Measurements from ENCODE around the gene LRRC75B.

LRRC75B gene

DNA sequence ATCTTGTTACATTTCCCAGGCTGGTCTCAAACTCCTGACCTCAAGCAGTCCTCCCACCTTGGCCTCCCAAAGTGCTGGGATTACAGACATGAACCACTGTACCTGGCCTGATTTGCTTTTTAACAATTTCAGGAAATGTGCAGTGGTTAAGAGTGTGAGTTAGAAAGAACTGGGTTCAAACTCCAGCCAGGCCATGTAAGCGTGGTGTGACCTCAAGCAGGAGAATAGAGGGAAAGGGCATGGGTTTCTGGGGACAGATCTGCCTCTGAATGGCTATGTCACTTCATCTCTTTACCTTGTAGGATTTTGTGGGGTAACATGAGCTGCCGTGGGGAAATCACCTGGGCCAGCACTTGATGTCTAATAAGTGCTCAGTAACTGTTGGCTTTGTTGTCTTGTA is 27.8 kb downstream of the LRRC75B start:
- TF ChIP-seq ESRRG (CRISPR knock-in tag; IDR thresholded peaks at IDR 0.05) (no peak), PPARA (CRISPR knock-in tag; IDR thresholded peaks at IDR 0.05; ENCODE audit: borderline replicate concordance) (no peak), ZNF70 (CRISPR knock-in tag; IDR thresholded peaks at IDR 0.05) (no peak)
- TF ChIP-seq, protein P1, sequence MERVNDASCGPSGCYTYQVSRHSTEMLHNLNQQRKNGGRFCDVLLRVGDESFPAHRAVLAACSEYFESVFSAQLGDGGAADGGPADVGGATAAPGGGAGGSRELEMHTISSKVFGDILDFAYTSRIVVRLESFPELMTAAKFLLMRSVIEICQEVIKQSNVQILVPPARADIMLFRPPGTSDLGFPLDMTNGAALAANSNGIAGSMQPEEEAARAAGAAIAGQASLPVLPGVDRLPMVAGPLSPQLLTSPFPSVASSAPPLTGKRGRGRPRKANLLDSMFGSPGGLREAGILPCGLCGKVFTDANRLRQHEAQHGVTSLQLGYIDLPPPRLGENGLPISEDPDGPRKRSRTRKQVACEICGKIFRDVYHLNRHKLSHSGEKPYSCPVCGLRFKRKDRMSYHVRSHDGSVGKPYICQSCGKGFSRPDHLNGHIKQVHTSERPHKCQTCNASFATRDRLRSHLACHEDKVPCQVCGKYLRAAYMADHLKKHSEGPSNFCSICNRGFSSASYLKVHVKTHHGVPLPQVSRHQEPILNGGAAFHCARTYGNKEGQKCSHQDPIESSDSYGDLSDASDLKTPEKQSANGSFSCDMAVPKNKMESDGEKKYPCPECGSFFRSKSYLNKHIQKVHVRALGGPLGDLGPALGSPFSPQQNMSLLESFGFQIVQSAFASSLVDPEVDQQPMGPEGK (CRISPR knock-in tag; IDR thresholded peaks at IDR 0.05; ENCODE audit: borderline replicate concordance), result no peak
- ATAC-seq, result no peak

DNA sequence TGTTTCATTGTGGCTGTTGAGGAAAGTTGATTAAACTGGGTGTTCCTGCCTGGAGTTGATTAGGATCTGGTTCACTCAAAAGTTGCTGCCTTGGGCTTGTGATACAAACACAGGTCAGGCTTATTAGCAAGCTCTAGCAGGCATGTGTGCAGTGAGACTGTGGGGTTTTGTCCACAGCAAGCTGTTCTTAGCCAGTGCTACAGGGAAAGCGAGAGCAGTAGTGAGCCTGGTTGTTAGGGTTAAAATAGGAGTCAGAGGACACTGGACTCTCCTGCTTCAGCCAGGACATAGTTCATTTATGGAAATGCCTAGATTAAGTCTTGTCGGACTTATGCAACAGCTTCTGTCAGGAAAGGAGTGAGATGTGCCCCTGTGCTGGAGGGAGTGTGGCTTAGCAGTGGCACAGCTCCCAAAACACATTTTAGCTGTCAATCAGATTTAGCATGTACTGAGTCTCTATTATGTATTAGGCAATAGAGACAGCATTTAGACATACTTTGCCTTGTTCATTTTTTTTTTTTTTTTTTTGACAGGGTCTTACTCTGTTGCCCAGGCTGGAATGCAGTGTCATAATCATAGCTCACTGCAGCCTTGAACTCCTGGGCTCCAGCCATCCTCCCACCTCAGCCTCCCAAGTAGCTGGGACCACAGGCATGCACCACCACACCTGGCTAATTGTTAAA is 28.4 kb downstream of the LRRC75B start:
- TF ChIP-seq ZFP3 (CRISPR knock-in tag; IDR thresholded peaks at IDR 0.05) (no peak), ZNF8 (CRISPR knock-in tag; IDR thresholded peaks at IDR 0.05) (no peak), BACH2 (CRISPR knock-in tag; IDR thresholded peaks at IDR 0.05; ENCODE audit: borderline replicate concordance) (no peak), ESRRG (CRISPR knock-in tag; IDR thresholded peaks at IDR 0.05) (no peak), ARNTL (CRISPR knock-in tag; IDR thresholded peaks at IDR 0.05; ENCODE audit: borderline replicate concordance, low read depth) (no peak), ZC3H10 (CRISPR knock-in tag; IDR thresholded peaks at IDR 0.05) (no peak), TOX (CRISPR knock-in tag; IDR thresholded peaks at IDR 0.05; ENCODE audit: borderline replicate concordance) (no peak)
- TF ChIP-seq, protein P2, sequence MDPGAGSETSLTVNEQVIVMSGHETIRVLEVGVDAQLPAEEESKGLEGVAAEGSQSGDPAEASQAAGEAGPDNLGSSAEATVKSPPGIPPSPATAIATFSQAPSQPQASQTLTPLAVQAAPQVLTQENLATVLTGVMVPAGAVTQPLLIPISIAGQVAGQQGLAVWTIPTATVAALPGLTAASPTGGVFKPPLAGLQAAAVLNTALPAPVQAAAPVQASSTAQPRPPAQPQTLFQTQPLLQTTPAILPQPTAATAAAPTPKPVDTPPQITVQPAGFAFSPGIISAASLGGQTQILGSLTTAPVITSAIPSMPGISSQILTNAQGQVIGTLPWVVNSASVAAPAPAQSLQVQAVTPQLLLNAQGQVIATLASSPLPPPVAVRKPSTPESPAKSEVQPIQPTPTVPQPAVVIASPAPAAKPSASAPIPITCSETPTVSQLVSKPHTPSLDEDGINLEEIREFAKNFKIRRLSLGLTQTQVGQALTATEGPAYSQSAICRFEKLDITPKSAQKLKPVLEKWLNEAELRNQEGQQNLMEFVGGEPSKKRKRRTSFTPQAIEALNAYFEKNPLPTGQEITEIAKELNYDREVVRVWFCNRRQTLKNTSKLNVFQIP (CRISPR knock-in tag; IDR thresholded peaks at IDR 0.05; ENCODE audit: borderline replicate concordance, low read depth), result no peak
- ATAC-seq, result no peak

DNA sequence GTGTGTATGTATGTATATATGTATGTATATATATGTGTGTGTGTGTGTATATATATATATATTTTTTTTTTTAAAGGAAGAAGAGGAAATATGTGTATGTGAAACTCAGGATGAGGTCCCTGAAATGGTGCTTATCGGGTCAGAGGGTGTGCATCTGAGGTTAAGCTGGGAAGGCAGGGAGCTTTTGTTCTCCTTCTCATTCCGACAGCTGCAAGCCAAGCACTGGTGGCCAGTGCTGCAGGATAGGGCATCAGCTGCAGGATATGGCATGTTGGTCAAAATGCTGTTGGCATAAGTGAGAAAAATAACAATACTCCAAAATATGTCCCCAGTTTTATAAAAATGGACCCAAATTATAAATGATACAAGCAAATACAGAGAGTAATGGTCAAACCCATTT is 29.6 kb downstream of the LRRC75B start:
- no peak for TF ChIP-seq ZFP30 (CRISPR knock-in tag; IDR thresholded peaks at IDR 0.05)
- TF ChIP-seq ZNF70 (CRISPR knock-in tag; IDR thresholded peaks at IDR 0.05), result no peak
- no peak for TF ChIP-seq BACH2 (CRISPR knock-in tag; IDR thresholded peaks at IDR 0.05; ENCODE audit: borderline replicate concordance)
- TF ChIP-seq ZFP3 (CRISPR knock-in tag; IDR thresholded peaks at IDR 0.05), result no peak
- no peak for TF ChIP-seq ISL1 (CRISPR knock-in tag; IDR thresholded peaks at IDR 0.05)
- no peak for TF ChIP-seq TCF4 (CRISPR knock-in tag; IDR thresholded peaks at IDR 0.05; ENCODE audit: borderline replicate concordance)
- TF ChIP-seq TOX (CRISPR knock-in tag; IDR thresholded peaks at IDR 0.05; ENCODE audit: borderline replicate concordance), result no peak
- TF ChIP-seq ZC3H10 (CRISPR knock-in tag; IDR thresholded peaks at IDR 0.05), result no peak
- TF ChIP-seq, protein P1 (CRISPR knock-in tag; IDR thresholded peaks at IDR 0.05; ENCODE audit: borderline replicate concordance), result no peak
- TF ChIP-seq CSDC2 (CRISPR knock-in tag; IDR thresholded peaks at IDR 0.05), result no peak
- no peak for TF ChIP-seq ESRRG (CRISPR knock-in tag; IDR thresholded peaks at IDR 0.05)
- TF ChIP-seq PPARA (CRISPR knock-in tag; IDR thresholded peaks at IDR 0.05; ENCODE audit: borderline replicate concordance), result no peak
- no peak for TF ChIP-seq RARB (CRISPR knock-in tag; IDR thresholded peaks at IDR 0.05)
- no peak for TF ChIP-seq ZNF8 (CRISPR knock-in tag; IDR thresholded peaks at IDR 0.05)
- TF ChIP-seq, protein P3, sequence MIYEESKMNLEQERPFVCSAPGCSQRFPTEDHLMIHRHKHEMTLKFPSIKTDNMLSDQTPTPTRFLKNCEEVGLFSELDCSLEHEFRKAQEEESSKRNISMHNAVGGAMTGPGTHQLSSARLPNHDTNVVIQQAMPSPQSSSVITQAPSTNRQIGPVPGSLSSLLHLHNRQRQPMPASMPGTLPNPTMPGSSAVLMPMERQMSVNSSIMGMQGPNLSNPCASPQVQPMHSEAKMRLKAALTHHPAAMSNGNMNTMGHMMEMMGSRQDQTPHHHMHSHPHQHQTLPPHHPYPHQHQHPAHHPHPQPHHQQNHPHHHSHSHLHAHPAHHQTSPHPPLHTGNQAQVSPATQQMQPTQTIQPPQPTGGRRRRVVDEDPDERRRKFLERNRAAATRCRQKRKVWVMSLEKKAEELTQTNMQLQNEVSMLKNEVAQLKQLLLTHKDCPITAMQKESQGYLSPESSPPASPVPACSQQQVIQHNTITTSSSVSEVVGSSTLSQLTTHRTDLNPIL (CRISPR knock-in tag; IDR thresholded peaks at IDR 0.05; ENCODE audit: low read depth), result no peak
- TF ChIP-seq, protein P2 (CRISPR knock-in tag; IDR thresholded peaks at IDR 0.05; ENCODE audit: borderline replicate concordance, low read depth), result no peak
- no peak for TF ChIP-seq GLIS3 (CRISPR knock-in tag; IDR thresholded peaks at IDR 0.05)
- no peak for ATAC-seq

DNA sequence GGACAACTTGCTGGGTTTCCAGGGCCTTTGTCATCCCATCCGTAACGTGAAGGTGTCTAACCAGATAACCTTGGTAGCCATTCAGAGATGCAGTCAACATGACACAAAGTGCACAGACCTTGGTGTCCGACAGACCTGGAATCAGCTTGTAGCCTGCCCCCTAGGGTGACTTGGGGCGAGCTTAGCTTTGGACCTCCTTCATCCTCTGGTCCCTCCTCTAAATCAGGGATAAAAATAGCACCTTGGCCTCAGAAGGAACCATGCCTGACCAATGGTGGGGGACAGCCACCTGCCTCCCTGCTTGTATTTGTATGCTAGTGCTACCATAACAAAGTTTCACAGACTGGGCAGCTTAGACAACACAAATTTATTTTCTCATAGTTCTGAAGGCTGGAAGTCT is 33.4 kb downstream of the LRRC75B start:
- no peak for ATAC-seq
- no peak for TF ChIP-seq TOX (CRISPR knock-in tag; IDR thresholded peaks at IDR 0.05; ENCODE audit: borderline replicate concordance)
- TF ChIP-seq BACH2 (CRISPR knock-in tag; IDR thresholded peaks at IDR 0.05; ENCODE audit: borderline replicate concordance), result no peak
- no peak for TF ChIP-seq ESRRG (CRISPR knock-in tag; IDR thresholded peaks at IDR 0.05)
- TF ChIP-seq ARNTL (CRISPR knock-in tag; IDR thresholded peaks at IDR 0.05; ENCODE audit: borderline replicate concordance, low read depth), result no peak
- TF ChIP-seq, protein P3 (CRISPR knock-in tag; IDR thresholded peaks at IDR 0.05; ENCODE audit: low read depth), result no peak
- no peak for TF ChIP-seq ZNF565 (CRISPR knock-in tag; conservative IDR thresholded peaks at IDR 0.05; ENCODE audit: low read depth)
- TF ChIP-seq, protein P2 (CRISPR knock-in tag; IDR thresholded peaks at IDR 0.05; ENCODE audit: borderline replicate concordance, low read depth), result no peak
- TF ChIP-seq, protein P1 (CRISPR knock-in tag; IDR thresholded peaks at IDR 0.05; ENCODE audit: borderline replicate concordance), result no peak
- no peak for TF ChIP-seq CSDC2 (CRISPR knock-in tag; IDR thresholded peaks at IDR 0.05)
- no peak for TF ChIP-seq RARB (CRISPR knock-in tag; IDR thresholded peaks at IDR 0.05)
- TF ChIP-seq ZFP3 (CRISPR knock-in tag; IDR thresholded peaks at IDR 0.05), result no peak

Measured in SK-N-SH treated with all-trans-retinoic acid at 6 μM for 48 hours (cell line).